Endodermal cell (in vitro differentiated cells): Measurements from ENCODE around the gene CSNK2A1. TPM values are rescaled to one million over a fixed set of nuclear protein-coding genes. Genes with fewer than 3 reads are reported as not detected.

Experiments used
- DNase-seq: peaks from one replicate; pipeline ENCODE4 v3.0.0-alpha.2; 2017
- H3K27ac ChIP-seq: 2 replicates; pipeline ENCODE4 v1.5.1; 2013; ENCODE audit warnings: mild to moderate bottlenecking, low read depth, low read length, moderate library complexity
- H3K27me3 ChIP-seq: 2 replicates; pipeline ENCODE4 v1.6.1; 2013; ENCODE audit warnings: mild to moderate bottlenecking, low read length, moderate library complexity; ENCODE audit not compliant: insufficient read depth, control insufficient read depth, poor library complexity, severe bottlenecking
- H3K36me3 ChIP-seq: 2 replicates; pipeline ENCODE4 v1.7.0; 2013; ENCODE audit warnings: mild to moderate bottlenecking, low read length, moderate library complexity; ENCODE audit not compliant: control insufficient read depth, insufficient read depth
- H3K4me1 ChIP-seq: one replicate; pipeline ENCODE4 v1.7.0; 2013; ENCODE audit warnings: low read length; ENCODE audit not compliant: control insufficient read depth, insufficient read depth
- H3K4me3 ChIP-seq: 2 replicates; pipeline ENCODE4 v1.5.1; 2013; ENCODE audit warnings: mild to moderate bottlenecking, low read length, moderate library complexity
- H3K9ac ChIP-seq: 2 replicates; pipeline ENCODE4 v1.6.1; 2013; ENCODE audit warnings: mild to moderate bottlenecking, low read length, moderate library complexity; ENCODE audit not compliant: poor library complexity, severe bottlenecking; ENCODE audit errors: extremely low read depth
- H3K9me3 ChIP-seq: 2 replicates; pipeline ENCODE4 v1.6.1; 2013; ENCODE audit warnings: mild to moderate bottlenecking, low read length, moderate library complexity; ENCODE audit not compliant: control insufficient read depth
- H3K27ac Mint-ChIP-seq: 2 replicates; pipeline ENCODE4 v1.8.0; 2020; ENCODE audit warnings: mixed read lengths
- H3K27me3 Mint-ChIP-seq: 2 replicates; pipeline ENCODE4 v1.8.0; 2021; ENCODE audit warnings: mild to moderate bottlenecking, mixed read lengths; ENCODE audit not compliant: insufficient read depth
- H3K36me3 Mint-ChIP-seq: 2 replicates; pipeline ENCODE4 v1.8.0; 2020; ENCODE audit warnings: low read depth, mixed read lengths
- H3K4me1 Mint-ChIP-seq: 2 replicates; pipeline ENCODE4 v1.8.0; 2020; ENCODE audit warnings: mixed read lengths
- H3K4me3 Mint-ChIP-seq: 2 replicates; pipeline ENCODE4 v1.8.0; 2020; ENCODE audit warnings: mild to moderate bottlenecking, moderate library complexity, mixed read lengths
- H3K9me3 Mint-ChIP-seq: 2 replicates; pipeline ENCODE4 v1.8.0; 2020; ENCODE audit warnings: mild to moderate bottlenecking, mixed read lengths
- WGBS, 2 experiments: methylation state at CpG; one replicate each; pipeline versions ENCODE4 v1.1.5 to v1.1.7; 2013; ENCODE audit warnings: missing lambda C conversion rate in 2 of 2, mixed read lengths in 1 of 2; ENCODE audit not compliant: insufficient coverage in 1 of 2, insufficient read length in 1 of 2; 5-methylcytosine and 5-hydroxymethylcytosine counted together
- total RNA-seq, 2 donors: library from RNA; stranded (reverse); fragmentation: NEBNext Ultra II Directional in 1 of 2; extraction: Animal tissue kit (Norgen Biotek cat#: 25700) in 1 of 2; gene quantifications; 2 replicates in 1 of 2; 3 replicates in 1 of 2; pipeline ENCODE4 v1.2.1, GENCODE V29; 2021
- TF ChIP-seq, protein P1 (sequence below): fragments of 200-600 bp; sonication (generic); conservative IDR thresholded peaks from 2 replicates; pipeline ENCODE4 v1.5.0; 2021; ENCODE audit warnings: antibody characterized with exemption, mild to moderate bottlenecking

The CSNK2A1 gene
- total RNA-seq, 2 donors from 2014 or later, result 202 to 239 TPM

GRCh38 chr20:507006-507758 lies 36.4 kb downstream of the CSNK2A1 start:
- H3K27ac Mint-ChIP-seq, result no peak overlapping the region

DNA sequence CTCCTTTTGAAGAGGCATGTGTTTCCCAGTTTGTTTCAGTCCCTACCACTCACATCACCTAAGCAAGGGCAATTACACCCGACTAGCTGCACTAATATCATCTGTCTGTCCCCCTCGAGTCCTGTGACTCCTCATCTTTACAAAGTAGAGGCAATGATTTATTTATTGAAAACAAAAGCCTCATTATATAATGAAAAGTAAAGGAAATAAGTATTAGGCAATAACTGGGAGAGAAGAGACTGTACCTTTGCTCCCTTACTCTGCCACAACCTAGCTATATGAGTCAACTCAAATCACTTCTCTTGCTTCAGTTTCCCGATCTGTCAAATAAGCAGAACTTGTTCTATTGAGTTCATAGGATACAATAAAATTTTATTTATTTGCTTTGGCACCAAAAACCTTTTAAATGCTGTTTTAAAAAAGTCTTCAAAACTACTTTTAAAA lies 38.9 kb downstream of the CSNK2A1 start:
- Histone ChIP-seq H3K4me3 (no peak overlapping the region), H3K9me3 (no peaks in the 10 kb centered on the region), H3K4me1 (no peaks in the 10 kb centered on the region), H3K9ac (no peak overlapping the region), H3K36me3 (peaks cover 80% of the 10 kb centered on the region), H3K27ac (no peak overlapping the region), H3K27me3 (no peaks in the 10 kb centered on the region)
- no peak overlapping the region for H3K27ac Mint-ChIP-seq
- H3K4me3 Mint-ChIP-seq, result no peak overlapping the region
- DNase-seq, result no peak
- H3K4me1 Mint-ChIP-seq, result no peaks in the 10 kb centered on the region
- no peaks in the 10 kb centered on the region for H3K9me3 Mint-ChIP-seq
- TF ChIP-seq, protein P1, sequence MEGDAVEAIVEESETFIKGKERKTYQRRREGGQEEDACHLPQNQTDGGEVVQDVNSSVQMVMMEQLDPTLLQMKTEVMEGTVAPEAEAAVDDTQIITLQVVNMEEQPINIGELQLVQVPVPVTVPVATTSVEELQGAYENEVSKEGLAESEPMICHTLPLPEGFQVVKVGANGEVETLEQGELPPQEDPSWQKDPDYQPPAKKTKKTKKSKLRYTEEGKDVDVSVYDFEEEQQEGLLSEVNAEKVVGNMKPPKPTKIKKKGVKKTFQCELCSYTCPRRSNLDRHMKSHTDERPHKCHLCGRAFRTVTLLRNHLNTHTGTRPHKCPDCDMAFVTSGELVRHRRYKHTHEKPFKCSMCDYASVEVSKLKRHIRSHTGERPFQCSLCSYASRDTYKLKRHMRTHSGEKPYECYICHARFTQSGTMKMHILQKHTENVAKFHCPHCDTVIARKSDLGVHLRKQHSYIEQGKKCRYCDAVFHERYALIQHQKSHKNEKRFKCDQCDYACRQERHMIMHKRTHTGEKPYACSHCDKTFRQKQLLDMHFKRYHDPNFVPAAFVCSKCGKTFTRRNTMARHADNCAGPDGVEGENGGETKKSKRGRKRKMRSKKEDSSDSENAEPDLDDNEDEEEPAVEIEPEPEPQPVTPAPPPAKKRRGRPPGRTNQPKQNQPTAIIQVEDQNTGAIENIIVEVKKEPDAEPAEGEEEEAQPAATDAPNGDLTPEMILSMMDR, result no peak
- WGBS, 2 experiments, result 92% methylated on average over 2 of the region's 3 CpGs; no CpG with 5 or more reads in 1 of the 2 experiments
- H3K27me3 Mint-ChIP-seq, result no peaks in the 10 kb centered on the region
- peaks cover 69% of the 10 kb centered on the region for H3K36me3 Mint-ChIP-seq

More at GRCh38 chr20:507006-507758, 36.4 kb downstream of the CSNK2A1 start:
- TF ChIP-seq, protein P1, result no peak
- 96% methylated on average over 6 to 7 of the region's 7 CpGs for WGBS, 2 experiments
- H3K9me3 Mint-ChIP-seq, result no peaks in the 10 kb centered on the region
- peaks cover 81% of the 10 kb centered on the region for H3K36me3 ChIP-seq
- H3K9ac ChIP-seq, result no peak overlapping the region
- no peak overlapping the region for H3K27ac ChIP-seq
- no peak for DNase-seq
- H3K36me3 Mint-ChIP-seq, result peaks cover 69% of the 10 kb centered on the region
- H3K9me3 ChIP-seq, result no peaks in the 10 kb centered on the region
- no peaks in the 10 kb centered on the region for H3K27me3 ChIP-seq
- H3K4me1 ChIP-seq, result no peaks in the 10 kb centered on the region
- no peaks in the 10 kb centered on the region for H3K4me1 Mint-ChIP-seq
- no peak overlapping the region for H3K4me3 ChIP-seq
- no peak overlapping the region for H3K4me3 Mint-ChIP-seq
- H3K27me3 Mint-ChIP-seq, result no peaks in the 10 kb centered on the region

GRCh38 chr20:503048-503737 lies 40.4 kb downstream of the CSNK2A1 start:
- peaks cover 72% of the 10 kb centered on the region for H3K36me3 Mint-ChIP-seq
- no peak overlapping the region for H3K27ac Mint-ChIP-seq
- no peak overlapping the region for H3K4me3 Mint-ChIP-seq

More at GRCh38 chr20:503048-503737, 40.4 kb downstream of the CSNK2A1 start:
- Histone ChIP-seq H3K9me3 (no peaks in the 10 kb centered on the region), H3K4me3 (no peak overlapping the region), H3K9ac (no peak overlapping the region), H3K4me1 (no peaks in the 10 kb centered on the region), H3K27me3 (no peaks in the 10 kb centered on the region), H3K36me3 (peaks cover 81% of the 10 kb centered on the region), H3K27ac (no peak overlapping the region)
- DNase-seq, result no peak
- H3K27me3 Mint-ChIP-seq, result no peaks in the 10 kb centered on the region
- WGBS, 2 experiments, result 90 to 96% methylated on average over 4 to 11 of the region's 11 CpGs
- TF ChIP-seq, protein P1, result no peak
- no peaks in the 10 kb centered on the region for H3K9me3 Mint-ChIP-seq
- no peaks in the 10 kb centered on the region for H3K4me1 Mint-ChIP-seq
